Activated CD8-positive, alpha-beta memory T cell treated with anti-CD3 and anti-CD28 coated beads, Interleukin-2, amount 10 ng/mL, durations not matched to agents 7 days and 5 days (primary cell): Measurements from ENCODE around the gene LASP1. TPM values are rescaled to one million over a fixed set of nuclear protein-coding genes. Genes with fewer than 3 reads are reported as not detected.

Source experiments
- ATAC-seq: fragments of 150-1000 bp; cut with Tn5 transposase; one replicate; pipeline ENCODE4 v1.10.0; 2021; ENCODE audit warnings: moderate library complexity
- CTCF ChIA-PET: fragments of 350-600 bp; sonication (Branson Sonifier 250); formaldehyde crosslinking; loops from one replicate; lab custom pipeline; 2021; ENCODE audit warnings: antibody characterized with exemption; lab: Charles Lee
- DNase-seq: peaks from one replicate; pipeline ENCODE4 v3.0.0-alpha.2; 2020
- H3K27ac Mint-ChIP-seq: one replicate; pipeline ENCODE4 v1.8.0; 2021; ENCODE audit warnings: mild to moderate bottlenecking, mixed read lengths
- H3K27me3 Mint-ChIP-seq: one replicate; pipeline ENCODE4 v1.8.0; 2021; ENCODE audit warnings: mixed read lengths
- H3K36me3 Mint-ChIP-seq: one replicate; pipeline ENCODE4 v1.8.0; 2021; ENCODE audit warnings: mild to moderate bottlenecking, mixed read lengths
- H3K4me1 Mint-ChIP-seq: one replicate; pipeline ENCODE4 v1.8.0; 2021; ENCODE audit warnings: mixed read lengths
- H3K4me3 Mint-ChIP-seq: one replicate; pipeline ENCODE4 v1.8.0; 2021; ENCODE audit warnings: mild to moderate bottlenecking, moderate library complexity, mixed read lengths
- H3K9me3 Mint-ChIP-seq: one replicate; pipeline ENCODE4 v1.8.0; 2022; ENCODE audit warnings: low read depth, mixed read lengths
- total RNA-seq, 2 experiments: library from RNA; stranded (reverse); gene quantifications; one replicate each; pipeline ENCODE4 v1.2.3, GENCODE V29; 2021

LASP1 gene
- total RNA-seq, 2 experiments from 2014 or later: 208 to 239 TPM

DNA sequence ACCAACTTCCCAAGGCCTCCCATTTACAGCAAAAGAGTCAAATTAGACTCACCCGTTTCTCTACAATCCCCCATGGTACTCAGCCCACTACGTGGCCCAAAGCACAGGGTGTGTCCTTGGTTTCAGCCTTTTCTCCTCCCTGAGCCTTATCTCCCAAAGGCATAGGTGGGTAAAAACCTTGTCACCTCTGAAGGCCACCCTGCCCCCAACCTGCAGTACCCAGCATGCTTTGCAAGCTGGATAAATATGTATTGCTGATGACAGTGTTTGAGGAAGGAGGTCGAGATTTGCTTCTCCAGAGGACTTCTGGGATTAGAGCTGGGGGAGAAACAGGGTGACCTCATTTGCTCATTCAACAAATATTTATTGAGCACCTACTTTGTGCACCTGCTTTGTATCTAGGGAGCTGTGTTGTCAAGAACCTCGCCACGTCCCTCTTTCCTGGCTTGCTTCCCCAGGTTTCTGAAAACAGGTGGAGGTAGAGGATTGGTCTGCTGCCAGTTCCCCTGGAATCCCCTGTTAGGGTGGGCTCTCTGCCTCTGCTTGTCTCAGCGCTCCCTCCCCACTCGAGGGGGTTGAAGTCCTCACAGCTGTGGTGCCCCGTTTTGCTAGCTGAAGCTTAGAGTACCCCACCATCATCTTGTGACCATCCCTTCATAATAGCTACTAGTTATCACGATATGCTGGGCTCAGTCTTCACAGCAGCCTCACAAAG, 3.0 kb downstream of the LASP1 start:
- Mint-ChIP-seq H3K27me3 (no peaks in the 10 kb centered on the region), H3K36me3 (peaks cover 10% of the 10 kb centered on the region), H3K4me1 (peaks cover 72% of the 10 kb centered on the region), H3K9me3 (no peaks in the 10 kb centered on the region), H3K4me3 (peak overlapping the region; percentile 88), H3K27ac (peak overlapping the region; percentile 90)
- CTCF ChIA-PET: interaction anchor here (0.8 to 8.5 kb wide), 9 partner anchors 13 to 280 kb away, joined by 3 to 88 read pairs (median 6); partner anchors contain the start of genes LASP1NB and RPL23
- DNase-seq (no peak), ATAC-seq (no peak)

DNA sequence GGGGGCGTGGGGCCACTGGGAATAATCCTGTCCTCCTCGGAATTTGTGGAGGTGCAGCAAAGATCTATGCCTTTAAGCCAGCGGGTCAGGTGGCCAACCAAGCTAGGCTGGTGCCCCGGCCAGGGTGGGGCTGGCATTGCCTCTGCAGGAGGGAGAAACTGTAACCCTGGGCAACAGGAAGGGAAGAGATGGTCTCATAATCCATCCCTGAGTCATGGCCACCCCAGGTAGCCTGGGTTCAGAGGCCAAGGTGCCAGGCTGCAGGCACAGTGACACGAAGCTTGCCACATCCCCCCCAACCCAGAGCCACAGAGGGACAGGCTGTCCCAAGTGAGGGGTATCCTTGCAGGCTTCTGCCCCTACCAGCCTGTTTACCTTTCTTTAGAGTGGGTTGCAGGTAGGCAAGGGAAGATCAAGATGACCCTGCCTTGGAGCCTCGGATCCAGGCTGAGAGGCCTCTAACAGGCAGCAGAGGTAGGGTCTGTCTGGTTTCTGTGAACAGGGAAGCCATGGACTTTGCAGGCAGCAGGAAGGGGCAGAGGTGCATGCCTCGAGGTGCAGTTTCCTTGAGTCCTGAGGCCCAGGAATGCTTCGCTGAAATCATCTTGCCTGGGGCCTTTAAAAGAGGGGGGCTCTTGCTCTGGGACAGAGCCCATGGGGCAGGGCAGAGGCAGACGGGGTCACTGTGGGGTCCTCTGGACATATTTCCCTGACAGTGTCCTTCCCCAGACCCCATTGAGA, 4.0 kb downstream of the LASP1 start:
- no peaks in the 10 kb centered on the region for H3K9me3 Mint-ChIP-seq
- peak overlapping the region; percentile 24 for H3K4me3 Mint-ChIP-seq
- peak overlapping the region; percentile 76 for H3K27ac Mint-ChIP-seq
- CTCF ChIA-PET: interaction anchor here (0.6 to 8.5 kb wide), 10 partner anchors 10 to 279 kb away, joined by 3 to 88 read pairs (median 3); partner anchors contain the start of gene LASP1NB
- peaks cover 19% of the 10 kb centered on the region for H3K36me3 Mint-ChIP-seq
- ATAC-seq (no peak), DNase-seq (no peak)
- no peaks in the 10 kb centered on the region for H3K27me3 Mint-ChIP-seq
- H3K4me1 Mint-ChIP-seq: peaks cover 72% of the 10 kb centered on the region

DNA sequence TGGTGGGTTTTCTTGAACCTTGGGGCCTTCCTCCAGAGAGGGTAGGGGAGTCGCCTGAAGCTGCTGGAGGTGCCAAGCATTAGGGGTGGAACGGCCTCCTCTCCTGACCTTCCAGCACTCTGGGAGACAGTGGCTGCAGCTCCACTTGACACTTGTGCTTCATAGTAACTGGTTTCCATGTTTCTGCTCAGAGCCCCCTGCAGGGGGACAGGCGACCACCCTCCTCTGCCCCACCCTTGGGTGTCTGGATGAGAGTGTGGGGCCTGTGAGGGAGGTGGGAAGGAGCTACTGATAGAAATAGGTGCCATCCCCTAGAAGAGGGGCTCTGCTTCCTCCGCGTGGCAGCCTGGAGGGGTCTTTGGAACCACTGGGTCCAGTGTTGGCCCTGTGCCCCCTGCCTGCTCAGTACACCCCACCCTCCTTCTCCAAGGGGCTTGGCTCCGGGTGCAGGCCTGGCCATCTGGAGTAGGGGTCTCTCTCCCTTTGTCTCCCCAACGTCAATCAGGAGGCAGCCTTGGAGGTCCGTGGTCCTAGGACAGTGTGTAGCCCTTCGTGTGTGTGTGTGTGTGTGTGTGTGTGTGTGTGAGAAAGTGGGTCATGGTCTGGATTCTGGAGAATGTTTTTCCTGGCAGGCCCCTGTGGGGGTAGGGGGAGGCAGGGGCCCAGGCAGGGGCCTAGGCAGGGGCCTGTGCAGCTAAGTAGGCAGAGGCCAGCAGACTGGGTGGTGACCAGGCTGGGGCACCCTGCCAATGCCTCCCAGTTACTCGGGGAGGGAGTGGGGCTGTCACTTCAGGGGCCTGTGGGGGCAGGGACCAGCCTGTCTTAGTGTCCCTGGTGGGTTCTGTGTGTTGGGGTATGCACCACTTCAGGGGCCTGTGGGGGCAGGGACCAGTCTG, 4.9 kb downstream of the LASP1 start:
- no peak for ATAC-seq
- DNase-seq: no peak
- Mint-ChIP-seq H3K4me3 (no peak overlapping the region), H3K4me1 (peaks cover 76% of the 10 kb centered on the region), H3K9me3 (no peaks in the 10 kb centered on the region), H3K27ac (peak overlapping the region; percentile 49), H3K36me3 (peaks cover 23% of the 10 kb centered on the region), H3K27me3 (no peaks in the 10 kb centered on the region)
- CTCF ChIA-PET: interaction anchor here (0.6 to 8.5 kb wide), 6 partner anchors 9 to 290 kb away, joined by 3 to 88 read pairs (median 3); a partner anchor contains a TSS

DNA sequence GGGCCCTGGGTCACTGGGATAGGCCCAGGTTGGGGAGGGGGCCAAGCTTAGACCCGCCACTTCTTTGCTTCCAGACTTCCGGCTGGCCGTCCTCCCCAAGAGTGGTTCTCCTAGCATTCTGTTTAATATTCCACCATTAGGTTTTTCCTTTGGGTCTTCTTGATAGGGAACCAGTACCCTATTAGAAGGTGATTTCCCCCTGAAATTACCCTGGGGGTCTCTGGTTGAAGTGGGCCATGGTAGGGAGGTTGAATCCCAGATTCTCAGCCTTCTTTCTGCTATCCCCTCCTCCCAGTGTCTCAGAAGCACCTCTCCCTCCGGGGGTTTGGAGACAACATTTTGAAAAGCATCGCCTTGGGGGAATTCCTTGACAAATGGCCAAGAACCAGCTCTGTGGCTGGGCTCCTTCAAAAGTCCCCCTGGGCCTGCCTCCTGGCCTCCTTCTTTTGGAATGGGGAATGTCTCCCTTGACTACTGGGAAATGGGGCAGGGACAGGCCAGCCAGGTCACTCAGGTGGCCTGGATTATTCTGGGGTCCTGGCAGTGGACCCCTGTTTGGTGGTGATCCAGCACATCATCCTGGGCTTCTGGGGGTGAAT, 5.7 kb downstream of the LASP1 start:
- H3K27me3 Mint-ChIP-seq: no peaks in the 10 kb centered on the region
- peaks cover 31% of the 10 kb centered on the region for H3K36me3 Mint-ChIP-seq
- no peak overlapping the region for H3K4me3 Mint-ChIP-seq
- H3K9me3 Mint-ChIP-seq: no peaks in the 10 kb centered on the region
- H3K27ac Mint-ChIP-seq: peak overlapping the region; percentile 63
- ATAC-seq: no peak
- CTCF ChIA-PET: interaction anchor here (1.6 to 8.5 kb wide), 3 partner anchors 16 to 289 kb away, joined by 3 to 88 read pairs (median 7); no protein-coding TSS in a partner anchor
- DNase-seq: no peak
- H3K4me1 Mint-ChIP-seq: peaks cover 85% of the 10 kb centered on the region

DNA sequence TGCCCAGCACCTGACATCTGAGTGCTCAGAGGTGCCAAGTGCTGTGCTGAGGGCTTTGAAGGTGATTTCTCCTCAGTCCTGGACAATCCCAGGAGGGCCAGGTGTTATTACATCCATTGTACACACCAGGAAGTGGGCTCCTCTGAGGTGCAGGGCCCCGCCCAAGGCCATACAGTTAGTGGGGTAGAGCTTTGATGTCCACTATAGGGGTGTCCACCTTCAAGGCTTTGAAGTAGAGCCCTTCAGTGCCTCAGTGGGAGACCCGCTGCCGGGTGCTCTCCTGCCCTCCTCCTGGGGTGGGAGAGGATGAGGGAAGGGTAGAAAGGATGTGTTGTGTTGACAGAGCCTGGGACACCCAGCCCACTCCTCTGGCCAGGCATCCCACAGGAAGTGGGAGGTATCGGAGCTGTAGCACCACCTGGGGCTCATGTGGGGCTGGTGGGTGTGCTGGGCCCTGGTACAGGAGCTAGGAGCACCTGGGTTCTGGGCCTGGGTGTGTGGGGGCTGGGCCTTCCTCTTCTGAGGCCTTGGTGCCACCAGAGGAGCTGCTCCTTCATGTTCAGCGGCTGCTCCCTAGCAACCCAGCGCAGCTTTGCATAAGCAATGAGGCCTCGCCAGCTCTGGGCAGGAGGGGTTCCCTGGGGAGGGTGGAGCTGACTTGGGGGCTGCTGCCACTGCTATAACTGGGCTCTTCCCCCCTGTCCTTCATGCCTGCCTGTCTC, 7.4 kb downstream of the LASP1 start:
- peak overlapping the region; percentile 20 for H3K4me3 Mint-ChIP-seq
- peak overlapping the region; percentile 73 for H3K27ac Mint-ChIP-seq
- CTCF ChIA-PET: interaction anchor here (0.5 to 2.4 kb wide), 10 partner anchors 14 to 589 kb away, joined by 3 to 7 read pairs (median 3); no protein-coding TSS in a partner anchor
- H3K27me3 Mint-ChIP-seq: no peaks in the 10 kb centered on the region
- peaks cover 92% of the 10 kb centered on the region for H3K4me1 Mint-ChIP-seq
- DNase-seq (peak; percentile 66), ATAC-seq (peak; percentile 44)
- H3K36me3 Mint-ChIP-seq: peaks cover 38% of the 10 kb centered on the region
- no peaks in the 10 kb centered on the region for H3K9me3 Mint-ChIP-seq

DNA sequence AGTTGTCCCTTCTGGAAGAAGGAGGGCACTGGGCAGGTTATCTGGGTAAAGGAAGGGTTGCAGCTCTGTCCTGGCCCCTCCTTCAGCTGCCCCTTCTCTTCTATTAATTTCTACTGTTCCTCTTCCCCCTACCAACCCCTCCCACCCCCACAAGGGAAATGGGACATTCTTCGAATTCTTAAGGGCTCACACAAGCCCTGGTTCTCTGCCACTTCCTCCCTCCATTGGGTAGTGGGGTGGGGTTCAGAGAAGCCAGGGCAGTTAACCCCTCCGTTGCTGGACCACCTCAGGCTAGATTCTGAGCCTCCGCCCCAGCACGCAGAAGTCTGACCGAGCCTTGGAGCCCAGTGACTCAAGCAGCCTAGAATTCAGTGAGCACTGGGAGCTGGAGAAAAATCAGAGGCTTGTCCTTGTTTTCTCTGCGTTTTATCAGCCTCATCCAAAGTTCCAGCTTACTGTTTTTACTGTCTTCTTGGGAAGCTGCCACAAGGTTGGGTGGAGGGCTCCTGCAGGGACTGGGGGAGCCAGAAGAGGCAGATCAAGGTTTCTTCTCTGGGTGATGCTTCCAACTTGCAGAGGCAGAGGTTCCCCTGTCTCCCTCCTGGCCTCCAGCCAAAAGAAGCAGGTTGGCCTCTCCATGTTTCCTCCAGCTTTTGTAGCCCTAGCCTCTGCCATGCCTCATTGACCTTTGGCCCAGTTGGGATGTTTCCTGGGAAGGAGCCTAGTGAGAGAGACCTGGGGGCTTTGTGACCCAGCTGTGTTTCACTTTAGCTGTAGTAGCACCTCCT, 10.2 kb downstream of the LASP1 start:
- H3K36me3 Mint-ChIP-seq: peaks cover 55% of the 10 kb centered on the region
- no peaks in the 10 kb centered on the region for H3K9me3 Mint-ChIP-seq
- H3K27me3 Mint-ChIP-seq: no peaks in the 10 kb centered on the region
- peaks cover 86% of the 10 kb centered on the region for H3K4me1 Mint-ChIP-seq
- ATAC-seq: no peak
- peak overlapping the region; percentile 34 for H3K4me3 Mint-ChIP-seq
- CTCF ChIA-PET: interaction anchor here (1.4 to 4.6 kb wide), 3 partner anchors 11 to 294 kb away, joined by 4 to 18 read pairs (median 11); partner anchors contain the start of gene LASP1
- H3K27ac Mint-ChIP-seq: peak overlapping the region; percentile 87
- DNase-seq: no peak

DNA sequence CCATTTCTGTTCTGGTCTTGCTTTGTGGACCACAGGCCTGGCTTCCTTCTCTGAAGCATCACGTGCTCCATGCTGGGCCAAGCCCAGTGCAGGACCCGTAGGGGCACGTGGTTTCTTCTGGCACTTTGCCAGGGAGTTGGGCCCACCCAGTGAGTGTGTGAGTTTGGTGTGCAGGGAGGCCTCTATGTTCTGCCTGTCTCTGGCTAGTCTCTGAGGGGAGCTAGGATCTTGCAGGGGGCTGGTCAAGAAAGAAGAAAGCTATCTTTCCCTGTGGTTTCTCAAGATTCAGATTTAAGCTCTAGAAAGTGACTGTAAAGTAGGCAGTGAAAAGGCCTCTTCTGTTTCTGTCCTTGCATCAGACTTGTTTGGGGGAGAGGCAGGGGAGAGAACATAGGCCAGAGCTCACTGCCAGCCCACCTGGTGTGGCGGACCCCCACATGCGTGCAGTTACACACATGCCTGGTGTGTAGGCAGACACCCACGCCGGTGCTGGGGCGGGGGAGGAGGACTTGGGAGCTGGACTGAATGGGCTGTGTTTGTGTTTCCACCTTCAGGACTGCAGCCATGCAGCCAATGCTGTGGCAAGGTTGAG, 11.8 kb downstream of the LASP1 start:
- Mint-ChIP-seq H3K27ac (peak overlapping the region; percentile 87), H3K4me3 (peak overlapping the region; percentile 14), H3K27me3 (no peaks in the 10 kb centered on the region), H3K9me3 (no peaks in the 10 kb centered on the region), H3K4me1 (peaks cover 88% of the 10 kb centered on the region), H3K36me3 (peaks cover 63% of the 10 kb centered on the region)
- ATAC-seq: peak; percentile 45
- CTCF ChIA-PET: interaction anchor here (0.9 to 4.6 kb wide), 10 partner anchors 10 to 271 kb away, joined by 3 to 18 read pairs (median 4); partner anchors contain the start of genes LASP1 and LASP1NB
- peak; percentile 82 for DNase-seq

DNA sequence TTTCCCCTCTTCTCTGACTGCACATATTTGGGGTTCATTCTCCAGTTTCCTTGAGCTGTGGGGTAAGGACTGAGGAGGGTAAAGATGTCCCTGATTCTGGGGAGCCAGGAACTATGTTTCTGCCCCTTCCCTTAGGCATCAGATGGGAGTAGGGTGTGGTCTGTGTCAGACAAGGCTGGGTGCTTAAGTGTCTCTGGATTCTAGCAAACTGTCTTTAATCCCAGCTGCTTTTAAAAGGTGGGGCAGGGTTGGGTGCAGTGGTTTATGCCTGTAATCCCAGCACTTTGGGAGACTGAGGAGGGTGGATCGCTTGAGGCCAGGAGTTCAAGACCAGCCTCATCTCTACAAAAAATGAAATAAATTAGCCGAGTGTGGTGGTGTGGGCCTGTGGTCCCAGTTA, 13.0 kb downstream of the LASP1 start:
- H3K4me3 Mint-ChIP-seq: no peak overlapping the region
- CTCF ChIA-PET: interaction anchor here (1.6 to 4.6 kb wide), 4 partner anchors 13 to 43 kb away, joined by 4 to 18 read pairs (median 10); partner anchors contain the start of genes LASP1 and LASP1NB

DNA sequence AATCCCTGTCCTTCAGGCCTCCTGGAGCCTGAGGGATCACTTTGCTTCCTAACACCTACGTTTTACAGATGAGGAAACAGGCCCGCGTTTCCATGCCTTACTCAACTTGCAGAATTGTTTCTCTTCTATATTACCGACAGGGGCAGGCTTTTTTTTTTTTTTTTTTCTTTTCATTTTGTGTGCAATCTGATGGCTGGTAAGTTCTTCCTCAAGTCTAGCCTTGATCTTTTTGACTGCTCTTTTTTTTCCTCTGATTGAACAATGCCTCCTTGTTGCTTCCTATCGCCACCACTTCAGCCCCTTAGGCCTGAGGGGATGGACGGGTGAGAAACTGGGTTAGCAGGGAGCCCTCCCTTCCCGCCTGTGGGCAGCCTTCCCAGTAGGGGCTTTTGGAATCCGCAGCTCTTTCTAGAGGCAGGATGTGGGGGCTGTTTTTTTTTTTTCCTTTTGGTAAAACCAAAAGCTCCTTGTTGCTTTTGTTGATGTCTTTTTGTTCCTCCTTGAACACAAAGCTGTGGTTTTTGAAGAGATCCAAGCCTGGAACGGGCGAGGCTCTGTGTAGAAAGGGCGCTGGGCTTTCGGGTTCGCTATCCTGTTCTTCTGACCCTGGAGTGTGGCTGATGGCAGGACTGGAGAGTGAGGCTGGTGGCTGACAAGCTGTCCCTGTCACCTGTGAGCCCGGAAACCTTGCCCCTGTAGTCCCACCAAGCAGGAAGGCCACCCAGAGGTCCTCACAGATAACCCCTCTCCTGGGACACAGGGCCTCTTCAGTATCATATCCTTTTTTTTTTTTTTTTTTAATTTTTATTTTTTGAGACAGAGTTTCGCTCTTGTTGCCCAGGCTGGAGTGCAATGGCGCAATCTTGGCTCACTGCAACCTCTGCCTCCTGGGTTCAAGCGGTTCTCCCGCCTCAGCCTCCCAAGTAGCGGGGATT, 14.0 kb downstream of the LASP1 start:
- no peak for ATAC-seq
- Mint-ChIP-seq H3K4me3 (peak overlapping the region; percentile 55), H3K4me1 (peaks cover 81% of the 10 kb centered on the region), H3K27me3 (no peaks in the 10 kb centered on the region), H3K27ac (peak overlapping the region; percentile 87), H3K36me3 (peaks cover 59% of the 10 kb centered on the region), H3K9me3 (no peaks in the 10 kb centered on the region)
- CTCF ChIA-PET: interaction anchor here (0.6 to 2.6 kb wide), 9 partner anchors 9 to 83 kb away, joined by 3 to 16 read pairs (median 5); partner anchors contain the start of genes FBXO47 and LASP1NB
- DNase-seq: no peak

More for the DNA sequence above, 13.0 kb downstream of the LASP1 start:
- ATAC-seq: no peak
- Mint-ChIP-seq H3K27ac (peak overlapping the region; percentile 87), H3K9me3 (no peaks in the 10 kb centered on the region), H3K27me3 (no peaks in the 10 kb centered on the region), H3K4me1 (peaks cover 83% of the 10 kb centered on the region), H3K36me3 (peaks cover 62% of the 10 kb centered on the region)
- DNase-seq: no peak
